ENCODE results near the gene EPG5.

DNA sequence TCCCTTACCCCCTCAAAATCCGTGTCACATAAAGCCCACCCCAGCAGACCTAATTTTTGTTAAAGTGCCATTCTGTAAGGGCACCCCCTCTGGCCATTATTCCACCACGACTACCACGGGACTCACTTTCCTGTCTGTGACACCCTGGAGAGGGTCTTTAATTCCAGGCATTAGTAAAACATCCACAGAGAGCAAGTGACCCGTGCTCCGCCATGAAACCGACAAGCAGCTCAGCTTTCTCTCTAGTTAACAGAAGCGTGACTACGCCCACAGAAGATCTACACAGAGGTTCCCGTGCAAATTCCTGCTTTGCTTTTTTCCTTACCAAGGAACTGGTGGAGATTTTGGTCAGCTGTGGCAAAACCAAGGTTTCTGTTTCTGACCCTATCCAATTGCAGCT lies 137.3 kb downstream of the EPG5 start:
- TF ChIP-seq, protein P1, sequence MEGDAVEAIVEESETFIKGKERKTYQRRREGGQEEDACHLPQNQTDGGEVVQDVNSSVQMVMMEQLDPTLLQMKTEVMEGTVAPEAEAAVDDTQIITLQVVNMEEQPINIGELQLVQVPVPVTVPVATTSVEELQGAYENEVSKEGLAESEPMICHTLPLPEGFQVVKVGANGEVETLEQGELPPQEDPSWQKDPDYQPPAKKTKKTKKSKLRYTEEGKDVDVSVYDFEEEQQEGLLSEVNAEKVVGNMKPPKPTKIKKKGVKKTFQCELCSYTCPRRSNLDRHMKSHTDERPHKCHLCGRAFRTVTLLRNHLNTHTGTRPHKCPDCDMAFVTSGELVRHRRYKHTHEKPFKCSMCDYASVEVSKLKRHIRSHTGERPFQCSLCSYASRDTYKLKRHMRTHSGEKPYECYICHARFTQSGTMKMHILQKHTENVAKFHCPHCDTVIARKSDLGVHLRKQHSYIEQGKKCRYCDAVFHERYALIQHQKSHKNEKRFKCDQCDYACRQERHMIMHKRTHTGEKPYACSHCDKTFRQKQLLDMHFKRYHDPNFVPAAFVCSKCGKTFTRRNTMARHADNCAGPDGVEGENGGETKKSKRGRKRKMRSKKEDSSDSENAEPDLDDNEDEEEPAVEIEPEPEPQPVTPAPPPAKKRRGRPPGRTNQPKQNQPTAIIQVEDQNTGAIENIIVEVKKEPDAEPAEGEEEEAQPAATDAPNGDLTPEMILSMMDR (IDR thresholded peaks at IDR 0.05; ENCODE audit: insufficient read depth, low read length, poor library complexity, severe bottlenecking) = no peak
- no peak for TF ChIP-seq EZH2phosphoT487 (conservative IDR thresholded peaks at IDR 0.05; ENCODE audit: low read length)
